Measurements from ENCODE around the gene CALML3.

Gene CALML3

GRCh38 chr10:5518143-5518542, 6.6 kb upstream of the CALML3 start:
- no peaks in the 10 kb centered on the region for H3K4me1 ChIP-seq
- no peaks in the 10 kb centered on the region for H3K36me3 ChIP-seq
- H3K27me3 ChIP-seq = no peaks in the 10 kb centered on the region
- no peak for TF ChIP-seq CTCF (IDR thresholded peaks at IDR 0.05; ENCODE audit: low read depth, low read length)
- no peaks in the 10 kb centered on the region for H3K9me3 ChIP-seq
- DNase-seq = no peak
- H3K4me3 ChIP-seq (ENCODE audit: low read depth, low read length) = no peak overlapping the region

- no peak for TF ChIP-seq CTCF (IDR thresholded peaks at IDR 0.05; ENCODE audit: low read depth, low read length)
These were observed 5.7 kb upstream of the CALML3 start for GRCh38 chr10:5519054-5519453.

GRCh38 chr10:5522913-5523560, 1.7 kb upstream of the CALML3 start:
- H3K9me3 ChIP-seq = no peaks in the 10 kb centered on the region
- H3K4me3 ChIP-seq (ENCODE audit: low read depth, low read length) = no peak overlapping the region
- no peak for DNase-seq
- TF ChIP-seq CTCF (IDR thresholded peaks at IDR 0.05; ENCODE audit: low read depth, low read length) = no peak
- no peaks in the 10 kb centered on the region for H3K27me3 ChIP-seq
- H3K4me1 ChIP-seq = no peaks in the 10 kb centered on the region
- no peaks in the 10 kb centered on the region for H3K36me3 ChIP-seq

More at GRCh38 chr10:5519054-5519453, 5.7 kb upstream of the CALML3 start:
- Histone ChIP-seq H3K36me3 (no peaks in the 10 kb centered on the region), H3K4me1 (no peaks in the 10 kb centered on the region), H3K4me3 (ENCODE audit: low read depth, low read length) (no peak overlapping the region), H3K27me3 (no peaks in the 10 kb centered on the region), H3K9me3 (no peaks in the 10 kb centered on the region)
- no peak for DNase-seq

GRCh38 chr10:5523796-5524574, 776 bp upstream of the CALML3 start:
- no peaks in the 10 kb centered on the region for H3K4me1 ChIP-seq
- DNase-seq = no peak
- no peaks in the 10 kb centered on the region for H3K36me3 ChIP-seq
- H3K4me3 ChIP-seq (ENCODE audit: low read depth, low read length) = no peak overlapping the region
- no peaks in the 10 kb centered on the region for H3K9me3 ChIP-seq
- no peak for TF ChIP-seq CTCF (IDR thresholded peaks at IDR 0.05; ENCODE audit: low read depth, low read length)
- no peaks in the 10 kb centered on the region for H3K27me3 ChIP-seq

GRCh38 chr10:5525561-5526341, 990 bp downstream of the CALML3 start:
- DNase-seq = no peak
- no peak for TF ChIP-seq CTCF (IDR thresholded peaks at IDR 0.05; ENCODE audit: low read depth, low read length)
- H3K9me3 ChIP-seq = no peaks in the 10 kb centered on the region
- H3K4me3 ChIP-seq (ENCODE audit: low read depth, low read length) = no peak overlapping the region
- no peaks in the 10 kb centered on the region for H3K27me3 ChIP-seq
- no peaks in the 10 kb centered on the region for H3K4me1 ChIP-seq
- no peaks in the 10 kb centered on the region for H3K36me3 ChIP-seq

Data from BE2C (cell line).